HG03135 (cell line): ENCODE results near the gene CYYR1.
"Not testable (repeated sequence)": the region's sequence is repeated elsewhere in the genome, so short reads cannot be mapped to it uniquely, and the experiment has no call there.

Source experiments
- ATAC-seq: cut with Tn5 transposase; IDR thresholded peaks from one replicate; pipeline ENCODE4 v1.9.1; 2021; ENCODE audit warnings: mild to moderate bottlenecking, moderate library complexity; ENCODE audit not compliant: unreplicated experiment

Gene CYYR1

DNA sequence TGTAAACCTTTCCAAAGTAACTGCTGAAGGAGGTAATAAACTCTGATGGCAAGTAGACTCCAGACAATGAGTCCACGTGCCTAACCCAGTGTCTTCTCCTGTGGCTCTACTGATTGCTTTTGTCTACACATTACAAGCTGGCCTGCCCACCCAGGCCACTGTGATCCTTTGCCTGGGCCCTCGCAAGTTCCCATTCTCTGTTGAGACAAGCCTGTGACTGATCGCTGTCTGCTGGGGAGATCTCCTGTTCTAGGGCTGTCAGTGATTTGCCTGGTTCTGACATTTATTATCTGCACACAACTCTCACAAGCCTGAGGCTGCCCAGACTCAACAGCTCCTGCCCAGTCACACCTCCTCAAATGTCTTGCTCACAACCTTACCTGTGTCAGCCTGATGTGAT, 81.4 kb downstream of the CYYR1 start:
- ATAC-seq: no peak

DNA sequence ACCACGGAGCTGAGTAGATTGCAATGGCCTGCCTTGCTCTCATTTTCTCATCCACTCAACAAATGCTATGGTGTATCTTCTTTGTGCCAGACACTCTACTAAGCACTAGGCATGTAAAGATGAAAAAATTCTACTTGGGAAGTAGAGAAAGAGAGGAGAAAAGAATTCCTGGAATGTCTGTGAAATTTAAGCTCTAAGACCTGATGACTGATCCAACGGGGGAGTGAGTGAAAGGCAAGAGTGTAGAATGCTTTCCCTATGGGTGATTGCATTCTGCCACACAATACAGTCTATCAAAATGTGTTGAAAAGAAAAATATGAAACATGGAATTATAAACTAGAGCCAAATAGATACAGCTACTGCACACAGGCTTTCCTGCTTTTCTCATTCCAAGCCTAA, 82.3 kb downstream of the CYYR1 start:
- ATAC-seq: no peak

DNA sequence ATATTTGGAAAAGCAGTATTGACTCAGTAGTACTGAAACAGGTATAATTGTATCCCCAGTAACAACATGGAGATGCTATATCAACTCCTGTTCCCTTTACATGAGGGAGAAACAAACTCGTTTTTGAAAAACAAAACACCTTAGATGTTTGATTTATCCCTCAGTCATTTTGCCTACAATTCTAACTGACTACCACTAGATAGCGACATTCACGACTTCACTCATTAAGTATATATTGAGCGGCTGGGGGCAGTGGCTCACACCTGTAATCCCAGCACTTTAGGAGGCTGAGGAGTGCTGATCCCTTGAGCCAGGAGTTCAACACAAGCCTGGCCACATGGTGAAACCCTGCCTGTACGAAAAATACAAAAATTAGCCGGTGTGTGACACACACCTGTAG, 83.3 kb downstream of the CYYR1 start:
- ATAC-seq: no peak

GRCh38 chr21:26487981-26488480, 85.1 kb downstream of the CYYR1 start:
- no peak for ATAC-seq

GRCh38 chr21:26473471-26473870, 99.6 kb downstream of the CYYR1 start:
- ATAC-seq: no peak

GRCh38 chr21:26471099-26471471, 102.0 kb downstream of the CYYR1 start:
- ATAC-seq: no peak

DNA sequence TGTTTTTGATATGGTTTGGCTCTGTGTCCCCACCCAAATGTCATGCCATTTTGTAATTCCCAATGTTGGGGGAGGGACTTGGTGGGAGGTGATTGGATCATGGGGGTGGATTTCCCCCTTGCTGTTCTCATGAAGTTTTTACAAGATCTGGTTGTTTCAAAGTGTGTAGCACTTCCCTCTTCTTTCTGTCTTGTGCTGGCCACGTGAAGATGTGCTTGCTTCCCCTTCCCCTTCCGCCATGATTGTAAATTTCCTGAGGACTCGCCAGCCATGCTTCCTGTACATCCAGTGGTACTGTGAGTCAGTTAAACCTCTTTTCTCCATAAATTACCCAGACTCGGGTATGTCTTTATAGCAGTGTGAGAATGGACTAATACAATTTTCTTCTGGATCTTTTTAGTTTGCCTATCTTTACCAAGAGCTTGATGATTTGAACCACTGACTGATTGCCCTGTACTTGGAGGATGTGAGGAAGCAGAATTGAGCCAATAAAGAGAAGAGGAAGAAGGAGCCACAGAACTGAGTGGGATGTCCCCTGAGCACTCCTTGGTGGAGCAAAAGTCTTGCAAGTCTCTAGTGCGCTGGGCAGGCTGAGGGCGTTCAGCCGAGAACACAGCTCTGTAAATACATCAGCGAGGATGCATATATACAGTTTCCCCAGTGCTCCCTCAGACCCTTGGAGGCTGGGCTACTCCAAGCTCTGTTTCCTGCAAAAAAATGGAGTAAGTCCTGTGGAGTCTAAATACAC, 102.6 kb downstream of the CYYR1 start:
- ATAC-seq: no peak

- ATAC-seq: no peak
Measured at GRCh38 chr21:26469789-26470188, 103.3 kb downstream of the CYYR1 start.

- ATAC-seq: no peak
Measured at GRCh38 chr21:26465916-26466315, 107.2 kb downstream of the CYYR1 start.

DNA sequence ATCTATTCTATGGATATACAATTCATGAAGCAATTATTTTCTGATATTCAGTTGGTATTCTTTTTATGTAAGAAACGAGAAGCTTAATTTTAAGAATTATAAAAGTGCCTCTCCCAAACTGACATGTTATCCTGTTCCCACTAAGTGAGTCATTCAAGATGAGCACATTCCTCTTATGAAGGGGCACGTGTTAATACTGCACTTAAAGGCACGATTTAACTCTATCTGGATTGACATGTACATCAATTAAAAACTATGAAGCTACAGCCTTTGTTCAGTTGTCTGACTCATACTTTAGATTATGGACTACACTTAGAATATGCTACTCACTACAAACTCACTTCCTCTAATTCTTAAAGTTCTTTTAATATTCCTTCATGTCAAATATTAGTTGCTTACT, 111.6 kb downstream of the CYYR1 start:
- ATAC-seq: no peak

DNA sequence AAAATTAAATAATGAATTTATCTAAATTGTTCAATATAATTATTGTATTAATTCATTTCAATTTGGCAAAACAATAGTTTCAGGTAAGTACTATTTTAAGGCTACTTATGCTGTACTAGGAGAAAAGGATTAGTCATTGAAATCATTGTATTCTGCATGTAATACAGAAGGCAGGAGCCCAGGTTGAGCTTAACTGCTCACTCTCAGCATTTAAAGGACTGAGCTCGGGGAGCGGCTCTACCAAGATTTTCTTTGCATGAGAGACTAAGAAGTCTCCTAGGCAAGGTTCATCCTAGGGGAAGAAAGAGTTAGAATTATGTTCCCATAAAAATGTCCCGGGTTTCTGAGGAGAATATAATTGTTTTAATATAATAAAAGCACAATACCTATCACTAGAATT, 112.5 kb downstream of the CYYR1 start:
- ATAC-seq: no peak

- ATAC-seq: not testable (repeated sequence)
Measured at GRCh38 chr21:26458854-26459253, 114.2 kb downstream of the CYYR1 start.

- no peak for ATAC-seq
Measured at GRCh38 chr21:26457817-26458216, 115.3 kb downstream of the CYYR1 start.

- no peak for ATAC-seq
Measured at GRCh38 chr21:26453267-26453666, 119.8 kb downstream of the CYYR1 start.

DNA sequence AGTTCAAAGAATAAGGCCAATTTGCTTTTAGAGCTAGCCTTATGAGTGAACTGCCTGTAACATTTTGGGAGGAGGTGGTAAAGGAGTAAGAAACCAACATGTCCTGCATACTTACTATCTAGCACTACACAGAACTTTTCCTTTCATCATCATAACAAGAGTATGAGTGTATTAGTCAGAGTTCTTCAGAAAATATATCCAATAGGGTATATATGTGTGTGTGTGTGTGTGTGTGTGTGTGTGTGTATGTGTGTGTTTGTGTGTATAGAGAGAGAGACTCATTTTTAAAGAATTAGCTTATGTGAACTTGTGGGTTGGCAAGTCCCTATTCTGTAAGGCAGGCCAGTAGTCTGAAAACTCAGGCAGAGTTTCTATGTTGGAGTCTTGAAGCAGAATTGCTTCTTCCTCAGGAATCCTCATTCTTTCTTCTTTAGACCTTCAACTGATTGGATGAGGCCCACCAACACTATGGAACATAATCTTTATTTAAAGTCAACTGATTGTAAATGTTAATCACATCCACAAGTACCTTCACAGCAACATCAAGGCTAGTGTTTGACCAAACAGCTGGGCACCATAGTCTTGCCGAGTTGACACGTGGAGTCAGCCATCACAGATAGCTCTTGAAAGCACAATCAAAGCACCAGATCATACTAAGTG, 121.9 kb downstream of the CYYR1 start:
- no peak for ATAC-seq

DNA sequence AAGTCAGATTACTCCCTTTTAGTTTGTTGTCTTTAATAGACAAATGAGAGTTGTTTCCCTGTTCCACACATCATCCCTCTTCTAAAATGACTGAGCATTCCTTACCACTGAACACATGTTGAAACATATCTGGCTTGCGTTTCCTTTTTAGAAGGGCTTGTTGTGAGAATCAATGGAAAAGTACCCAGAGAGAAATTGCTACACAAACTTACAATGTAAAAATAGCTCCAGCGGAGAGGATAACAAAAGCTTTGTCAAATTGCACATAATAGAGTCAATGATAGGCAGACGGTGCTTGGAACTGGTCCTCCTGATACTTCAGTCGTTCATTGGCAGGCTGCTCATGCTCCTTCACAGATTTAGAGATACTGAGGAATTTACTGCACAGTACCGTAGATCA, 123.9 kb downstream of the CYYR1 start:
- no peak for ATAC-seq

- ATAC-seq: no peak
Measured at GRCh38 chr21:26448751-26449150, 124.3 kb downstream of the CYYR1 start.

DNA sequence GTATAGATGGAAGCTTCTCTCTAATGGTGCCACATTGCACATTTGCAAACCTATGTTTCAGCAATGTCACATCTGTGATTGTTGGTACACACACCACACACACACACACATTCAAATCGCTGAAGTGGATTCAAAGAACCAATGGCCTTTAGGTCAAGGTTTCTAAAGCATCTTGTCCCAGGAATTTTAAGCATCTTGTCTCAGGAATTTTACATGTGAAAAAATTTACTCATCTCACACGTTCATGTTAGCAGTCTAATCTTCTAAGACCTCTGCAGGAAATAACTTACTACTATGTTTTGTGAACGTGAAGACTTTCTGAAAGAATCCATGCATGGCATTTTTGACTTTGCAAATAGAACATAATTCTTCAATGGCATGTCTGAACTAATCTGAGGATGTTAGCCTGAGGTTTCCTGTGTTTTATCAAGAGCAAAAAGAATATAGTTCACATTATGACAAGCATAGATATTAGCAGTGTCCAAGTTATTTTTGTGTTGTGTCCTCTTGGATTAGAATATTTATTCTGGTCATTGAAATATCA, 125.1 kb downstream of the CYYR1 start:
- ATAC-seq: no peak

GRCh38 chr21:26445440-26445839, 127.6 kb downstream of the CYYR1 start:
- no peak for ATAC-seq

- ATAC-seq: no peak
Measured at GRCh38 chr21:26444646-26445045, 128.4 kb downstream of the CYYR1 start.

- no peak for ATAC-seq
Measured at GRCh38 chr21:26443867-26444266, 129.2 kb downstream of the CYYR1 start.

GRCh38 chr21:26443291-26443690, 129.8 kb downstream of the CYYR1 start:
- no peak for ATAC-seq
